ENCODE data around the gene CNN2. TPM values are rescaled to one million over a fixed set of nuclear protein-coding genes. Genes with fewer than 3 reads are reported as not detected.

The CNN2 gene
- total RNA-seq, 3 donors from 2014 or later (not counting 1 experiment from before 2014, with no cell fraction given): 163 to 276 (median 179) TPM

- Mint-ChIP-seq H3K27ac (peak overlapping the region; percentile 31 to 100), H3K36me3 (no peaks in the 10 kb centered on the region), H3K9me3 (no peaks in the 10 kb centered on the region), H3K27me3 (ENCODE audit: low read depth in 2 of 2) (peaks cover 0 to 3% of the 10 kb centered on the region in 2 donors), H3K4me3 (peak overlapping the region; percentile 56), H3K4me1 (peaks cover 24 to 54% of the 10 kb centered on the region in 2 donors)
- intact Hi-C loops (cut with micrococcal nuclease): no loop called here
- Histone ChIP-seq H3K4me3 (ENCODE audit: low read length) (no peak overlapping the region), H3K27ac (ENCODE audit: low read length) (no peak overlapping the region), H3K36me3 (ENCODE audit: control insufficient read depth, insufficient read depth, low read length) (peaks cover 13% of the 10 kb centered on the region), H3K4me1 (ENCODE audit: control insufficient read depth, insufficient read depth, low read length) (peaks cover 69% of the 10 kb centered on the region), H3K27me3 (ENCODE audit: control insufficient read depth, insufficient read depth, low read length) (no peaks in the 10 kb centered on the region), H3K9me3 (ENCODE audit: control insufficient read depth, insufficient read depth, low read length) (no peaks in the 10 kb centered on the region)
- TF ChIP-seq CTCF (IDR thresholded peaks at IDR 0.05): no peak
- DNase-seq: no peak
- no peak for ATAC-seq
- 80% methylated on average over 16 of the region's 17 CpGs for WGBS (ENCODE audit: insufficient coverage)
Measured at GRCh38 chr19:1018932-1019615, 7.3 kb upstream of the CNN2 start.

GRCh38 chr19:1019616-1019961 lies 6.8 kb upstream of the CNN2 start:
- Histone ChIP-seq H3K27ac (ENCODE audit: low read length) (no peak overlapping the region), H3K4me1 (ENCODE audit: control insufficient read depth, insufficient read depth, low read length) (peaks cover 69% of the 10 kb centered on the region)

GRCh38 chr19:1019980-1020867 lies 6.2 kb upstream of the CNN2 start:
- Mint-ChIP-seq H3K4me3 (peak overlapping the region; percentile 92), H3K9me3 (no peaks in the 10 kb centered on the region), H3K36me3 (no peaks in the 10 kb centered on the region), H3K4me1 (peaks cover 24 to 54% of the 10 kb centered on the region in 2 donors), H3K27me3 (ENCODE audit: low read depth in 2 of 2) (peaks cover 0 to 3% of the 10 kb centered on the region in 2 donors), H3K27ac (peak overlapping the region; percentile 100)
- WGBS (ENCODE audit: insufficient coverage): under 1% methylated on average over 60 of the region's 60 CpGs
- peak; percentile 43 to 53 for DNase-seq
- peaks cover 9% of the 10 kb centered on the region for H3K36me3 ChIP-seq (ENCODE audit: control insufficient read depth, insufficient read depth, low read length)
- H3K27me3 ChIP-seq (ENCODE audit: control insufficient read depth, insufficient read depth, low read length): no peaks in the 10 kb centered on the region
- ATAC-seq: no peak
- TF ChIP-seq CTCF (IDR thresholded peaks at IDR 0.05): no peak
- H3K9me3 ChIP-seq (ENCODE audit: control insufficient read depth, insufficient read depth, low read length): no peaks in the 10 kb centered on the region
- intact Hi-C loops (cut with micrococcal nuclease): loop anchor here (2.0 to 5.0 kb wide), 2 partner anchors 21 to 227 kb away; partner anchors contain the start of genes ABCA7 and MIDN
- H3K27ac ChIP-seq (ENCODE audit: low read length): peak overlapping the region; percentile 100
- peak overlapping the region; percentile 94 for H3K4me3 ChIP-seq (ENCODE audit: low read length)
- H3K4me1 ChIP-seq (ENCODE audit: control insufficient read depth, insufficient read depth, low read length): peaks cover 68% of the 10 kb centered on the region

More at GRCh38 chr19:1019616-1019961, 6.8 kb upstream of the CNN2 start:
- ATAC-seq (no peak), DNase-seq (no peak)
- Histone ChIP-seq H3K4me3 (ENCODE audit: low read length) (peak overlapping the region; percentile 94), H3K36me3 (ENCODE audit: control insufficient read depth, insufficient read depth, low read length) (peaks cover 9% of the 10 kb centered on the region), H3K9me3 (ENCODE audit: control insufficient read depth, insufficient read depth, low read length) (no peaks in the 10 kb centered on the region), H3K27me3 (ENCODE audit: control insufficient read depth, insufficient read depth, low read length) (no peaks in the 10 kb centered on the region)
- H3K4me1 Mint-ChIP-seq: peaks cover 24 to 54% of the 10 kb centered on the region in 2 donors
- TF ChIP-seq CTCF (IDR thresholded peaks at IDR 0.05): no peak
- H3K36me3 Mint-ChIP-seq: no peaks in the 10 kb centered on the region
- H3K27ac Mint-ChIP-seq: peak overlapping the region in 1 of 2 donors; percentile 100
- intact Hi-C loops (cut with micrococcal nuclease): no loop called here
- no peaks in the 10 kb centered on the region for H3K9me3 Mint-ChIP-seq
- peak overlapping the region; percentile 56 for H3K4me3 Mint-ChIP-seq
- WGBS (ENCODE audit: insufficient coverage): 75% methylated on average over 18 of the region's 18 CpGs
- H3K27me3 Mint-ChIP-seq (ENCODE audit: low read depth in 2 of 2): peaks cover 0 to 3% of the 10 kb centered on the region in 2 donors

Data from natural killer cell (primary cell).